G401.6 (cell line): Measurements from ENCODE around the gene MED12L.
A peak's percentile ranks its signal among the peaks of the same experiment; 100 is the strongest.
"Not testable (repeated sequence)": the region's sequence is repeated elsewhere in the genome, so short reads cannot be mapped to it uniquely, and the experiment has no call there.

ENCODE experiments used
- FAIRE-seq: peaks from 2 replicates; lab custom pipeline; 2012; peaks lifted over from hg19 to GRCh38; lab: Jason Lieb, UNC

The MED12L gene

GRCh38 chr3:151144016-151144415 lies 58.6 kb downstream of the MED12L start:
- no peak for FAIRE-seq

DNA sequence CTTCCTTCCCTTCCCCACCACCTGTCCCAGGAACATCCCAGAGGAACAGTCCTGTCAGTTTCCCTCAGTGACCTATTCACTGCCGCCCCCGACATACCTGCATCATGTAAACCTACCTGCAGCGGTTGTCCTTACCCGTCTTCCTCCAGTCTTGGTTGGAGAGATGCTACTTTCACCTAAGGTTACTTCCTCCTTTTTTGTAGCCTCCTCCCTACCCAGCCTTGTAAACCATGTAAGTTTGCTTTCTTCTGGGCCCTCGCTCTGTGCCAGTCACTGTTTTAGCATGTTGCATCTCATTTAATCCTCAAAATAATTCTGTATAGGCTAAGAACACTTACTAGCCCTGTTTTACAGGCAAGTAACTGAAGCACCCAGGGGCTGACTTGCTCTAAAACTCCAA lies 59.3 kb downstream of the MED12L start:
- FAIRE-seq, result no peak

DNA sequence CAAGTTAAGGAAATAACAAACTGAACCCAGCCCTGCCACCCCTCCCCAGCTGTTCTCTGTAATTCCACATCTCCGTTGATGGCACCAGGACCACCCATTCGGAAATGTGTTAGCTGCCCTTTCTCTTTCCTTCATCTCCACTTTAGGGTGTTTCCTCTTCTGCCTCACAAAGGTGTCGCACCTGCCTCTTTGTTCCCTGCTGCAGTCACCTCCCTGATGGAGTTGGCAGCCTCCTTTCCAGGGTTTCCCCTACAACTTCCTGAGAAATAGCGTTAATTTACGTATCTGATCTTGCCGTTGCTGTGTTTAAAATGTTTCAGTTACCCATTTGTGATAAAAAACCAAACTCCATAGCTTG lies 60.2 kb downstream of the MED12L start:
- FAIRE-seq, result no peak

DNA sequence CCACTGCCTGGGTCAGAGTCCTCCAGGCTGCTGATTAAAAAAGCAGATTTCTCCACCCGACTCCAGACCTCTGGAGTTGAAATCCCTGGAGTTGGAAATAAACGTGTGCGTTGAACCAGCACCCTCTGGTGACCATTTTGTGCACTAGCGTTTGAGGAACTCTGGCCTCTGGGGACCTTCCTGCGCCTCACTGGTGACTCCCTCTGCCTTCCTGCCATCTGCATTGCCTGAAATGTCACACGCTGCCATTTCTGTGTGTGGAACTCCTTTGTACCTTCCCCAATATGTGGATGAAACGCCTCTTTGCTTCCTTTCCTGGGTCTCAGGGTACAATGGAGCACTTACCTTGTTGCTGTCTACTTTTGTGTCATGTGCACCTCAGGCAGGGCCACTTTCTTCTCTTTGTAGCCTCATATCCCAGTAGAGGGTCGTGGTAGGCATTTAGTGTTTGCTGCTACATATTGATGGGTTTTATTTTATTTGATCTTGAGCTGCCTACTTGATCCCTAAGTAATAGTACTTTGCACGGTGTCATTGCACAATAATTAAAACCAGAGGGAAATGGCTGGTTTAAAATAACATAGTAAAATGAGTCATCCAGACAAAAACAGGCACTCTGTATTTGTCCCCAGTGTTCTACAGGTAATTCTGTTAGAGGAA lies 60.7 kb downstream of the MED12L start:
- peak; percentile 55 for FAIRE-seq

- FAIRE-seq, result no peak
Observed at GRCh38 chr3:151146731-151147091, 61.2 kb downstream of the MED12L start.

DNA sequence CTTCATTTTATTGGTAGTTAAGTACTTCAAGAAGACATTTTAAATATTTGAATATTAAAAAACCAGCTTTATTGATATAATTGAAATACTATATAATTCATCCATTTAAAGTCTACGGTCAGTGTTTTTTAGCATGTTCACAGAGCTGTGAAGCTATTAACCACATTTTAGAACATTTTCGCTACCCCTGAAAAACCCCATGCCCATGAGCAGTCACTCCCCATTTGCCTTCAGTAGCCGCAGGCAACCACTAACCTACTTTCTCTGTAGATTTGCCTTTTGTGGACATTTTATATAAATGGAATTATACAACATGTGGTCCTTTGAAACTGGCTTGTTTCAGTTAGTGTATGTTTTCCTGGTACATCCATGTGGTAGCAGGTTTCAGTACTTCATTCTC lies 61.8 kb downstream of the MED12L start:
- no peak for FAIRE-seq

GRCh38 chr3:151152455-151153079 lies 67.1 kb downstream of the MED12L start:
- no peak for FAIRE-seq

DNA sequence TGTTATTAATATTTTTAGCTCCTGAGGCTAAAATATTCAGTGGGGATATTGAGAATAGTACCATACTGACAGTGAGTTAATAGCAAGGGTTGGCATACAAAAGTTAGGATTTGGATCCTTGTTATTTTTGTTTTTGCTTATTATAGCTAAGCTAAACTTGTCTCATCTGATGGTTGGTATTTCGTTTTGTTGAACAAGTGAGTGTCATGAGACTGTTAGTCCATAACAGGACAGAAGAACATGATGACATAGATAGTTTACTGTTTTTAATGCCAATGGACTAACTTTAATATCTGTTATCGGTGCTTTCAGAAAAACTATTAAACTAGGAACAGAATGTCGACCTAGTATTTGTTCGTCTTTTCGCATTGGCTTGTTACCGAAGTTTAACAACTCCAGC lies 69.1 kb downstream of the MED12L start:
- no peak for FAIRE-seq

DNA sequence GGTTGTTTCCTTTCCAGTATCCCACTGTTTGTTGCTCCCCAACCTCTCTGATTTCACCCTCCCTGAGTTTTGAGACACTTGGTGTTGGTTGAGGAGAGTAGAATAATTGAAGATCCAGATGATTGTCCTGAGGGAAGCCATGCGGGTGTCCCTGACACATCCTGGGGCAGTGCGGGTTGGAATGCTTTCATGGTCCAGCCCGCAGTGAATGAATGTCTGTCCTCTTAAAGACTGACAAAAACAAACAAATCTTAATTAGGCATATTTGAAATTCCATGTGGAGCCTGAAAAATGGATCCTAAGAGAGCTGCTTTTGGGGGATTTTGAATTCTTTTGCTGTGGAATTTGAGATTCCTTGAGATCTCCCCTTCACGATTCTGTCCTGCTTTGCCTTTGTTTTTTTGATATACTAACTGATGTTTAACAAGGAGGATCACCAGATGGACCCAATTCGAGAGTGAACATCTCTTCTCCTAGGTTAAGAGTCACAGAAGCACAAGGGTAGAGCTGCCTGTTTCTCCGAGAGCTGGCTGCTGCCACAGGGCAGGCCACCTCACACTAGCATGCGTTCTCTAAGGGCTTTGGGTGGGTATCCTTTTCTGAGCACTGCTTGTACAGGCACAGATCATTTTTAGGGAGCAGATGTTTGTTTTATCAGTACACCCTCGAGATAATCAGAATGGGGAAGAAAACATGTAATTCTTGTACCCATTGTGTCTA lies 70.1 kb downstream of the MED12L start:
- FAIRE-seq, result no peak

- peak; percentile 40 for FAIRE-seq
Observed at GRCh38 chr3:151156618-151157216, 71.3 kb downstream of the MED12L start.

GRCh38 chr3:151159806-151160205 lies 74.3 kb downstream of the MED12L start:
- no peak for FAIRE-seq

DNA sequence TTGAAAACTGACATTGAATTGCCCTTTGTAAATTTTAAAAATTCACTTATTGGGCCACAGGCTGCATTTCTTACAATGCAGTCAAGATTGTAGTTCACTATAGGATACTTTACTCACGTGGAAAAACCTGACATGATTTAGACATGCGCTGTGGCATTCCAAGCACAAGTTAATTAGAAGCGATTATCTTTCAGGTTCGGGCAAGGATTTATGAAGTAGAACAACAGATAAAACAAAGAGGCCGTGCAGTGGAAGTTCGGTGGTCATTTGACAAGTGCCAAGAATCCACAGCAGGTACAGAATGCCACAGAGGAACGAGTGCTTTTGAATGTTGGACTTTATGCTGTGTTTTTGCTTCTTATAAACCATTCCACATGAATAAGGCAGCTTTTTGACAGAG lies 79.8 kb downstream of the MED12L start:
- FAIRE-seq, result no peak

DNA sequence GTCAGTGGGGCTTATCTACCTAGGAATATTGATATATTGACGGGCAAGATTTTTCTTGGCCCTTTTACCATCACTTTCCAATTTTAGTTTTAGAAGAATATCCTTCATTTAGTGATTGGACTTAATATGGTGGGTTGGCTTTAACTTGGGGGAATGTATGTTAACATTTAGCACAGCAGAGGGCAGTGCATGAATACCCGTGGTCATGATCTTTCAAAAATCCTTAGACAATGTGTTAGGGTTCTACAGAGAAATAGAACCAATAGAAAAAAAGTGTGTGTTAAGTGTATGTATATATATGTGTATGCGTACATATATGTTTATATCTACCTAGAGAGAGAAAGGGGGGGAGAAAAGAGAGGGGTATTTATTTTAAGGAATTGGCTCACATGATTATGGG lies 80.7 kb downstream of the MED12L start:
- FAIRE-seq, result no peak

GRCh38 chr3:151168269-151169094 lies 83.0 kb downstream of the MED12L start:
- FAIRE-seq, result no peak

DNA sequence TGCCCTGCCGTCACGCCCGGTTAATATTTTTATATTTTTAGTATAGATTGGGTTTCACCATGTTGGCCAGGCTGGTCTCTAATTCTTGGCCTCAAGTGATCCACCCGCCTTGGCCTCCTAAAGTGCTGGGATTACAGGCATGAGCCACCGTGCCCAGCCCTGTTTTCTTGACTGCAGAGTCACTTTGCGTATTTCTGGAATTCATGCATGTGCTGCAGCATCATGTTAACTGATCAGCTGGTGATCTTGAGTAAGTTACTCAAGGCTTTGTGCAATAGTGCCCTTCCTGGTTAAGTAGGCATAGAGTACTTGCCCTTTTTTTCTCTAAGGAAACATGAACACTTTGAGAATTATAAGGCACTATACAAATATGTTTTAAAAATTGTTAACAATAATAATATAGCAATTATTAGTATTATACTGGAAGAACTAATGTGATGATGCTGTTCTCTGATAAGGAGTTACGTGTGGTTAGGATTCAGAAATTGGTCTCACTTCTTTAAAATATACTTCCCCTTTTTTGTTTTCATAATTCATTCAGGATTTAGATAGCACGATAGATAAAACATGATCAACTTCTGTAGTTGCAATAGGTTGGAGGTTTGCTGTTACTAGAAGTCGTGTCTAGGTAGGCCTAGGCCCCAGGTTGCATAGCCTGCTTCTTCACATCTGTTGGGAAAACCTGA lies 83.9 kb downstream of the MED12L start:
- no peak for FAIRE-seq

- not testable (repeated sequence) for FAIRE-seq
Observed at GRCh38 chr3:151169948-151170679, 84.7 kb downstream of the MED12L start.

DNA sequence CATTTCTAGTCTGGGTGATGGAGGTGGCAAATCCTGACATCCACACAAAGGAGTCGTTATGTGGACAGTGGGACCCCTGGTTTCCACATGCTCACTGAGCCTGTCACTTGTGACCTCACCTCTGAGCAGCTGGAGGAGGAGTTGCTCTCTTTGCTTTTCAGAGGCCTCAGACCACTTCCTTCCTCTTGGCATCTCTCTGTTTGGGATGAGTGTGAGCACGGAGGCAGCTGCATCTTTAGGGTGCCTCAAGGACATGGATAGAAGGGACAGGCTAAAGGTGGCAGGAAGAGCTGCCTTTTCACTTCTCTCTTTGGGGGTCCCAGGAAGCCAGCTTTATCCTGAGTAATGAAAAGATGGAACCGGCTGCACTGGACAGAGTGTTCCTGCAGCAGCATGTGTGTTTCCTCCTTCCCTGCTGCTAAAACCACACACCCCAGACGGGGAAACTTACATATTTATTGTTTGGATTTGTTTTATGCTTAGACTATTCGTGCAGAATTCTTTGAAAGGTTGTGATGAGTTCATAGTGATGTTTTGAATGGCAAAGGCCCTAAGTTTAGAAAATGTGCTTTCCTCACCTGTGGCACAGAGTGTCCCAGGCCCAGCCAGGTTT lies 85.8 kb downstream of the MED12L start:
- FAIRE-seq, result no peak

DNA sequence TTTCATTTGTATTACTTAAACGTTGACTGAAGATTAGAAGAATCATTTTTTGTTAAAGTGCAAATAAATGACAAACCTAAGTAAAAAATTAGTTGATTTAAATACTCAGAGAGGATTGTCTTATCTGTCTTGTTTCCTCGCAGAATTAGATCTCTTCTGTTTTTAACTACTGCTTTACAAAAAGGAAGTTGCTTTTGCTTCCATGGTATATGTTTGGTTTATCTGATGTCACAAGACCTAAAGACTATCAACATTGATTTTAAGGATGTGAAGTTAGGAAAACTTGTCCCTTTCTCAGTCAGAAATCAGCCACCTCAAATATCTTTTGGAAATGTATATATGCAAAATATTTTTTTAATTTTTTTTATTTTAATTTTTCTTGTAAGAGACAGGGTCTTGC lies 88.9 kb downstream of the MED12L start:
- FAIRE-seq, result no peak

GRCh38 chr3:151175952-151176351 lies 90.5 kb downstream of the MED12L start:
- FAIRE-seq, result no peak

GRCh38 chr3:151178208-151178845 lies 92.9 kb downstream of the MED12L start:
- no peak for FAIRE-seq
